GM18517 (cell line): Measurements from ENCODE around the gene SORL1-AS1.
A peak's percentile ranks its signal among the peaks of the same experiment; 100 is the strongest.

Experiments used
- ATAC-seq: cut with Tn5 transposase; IDR thresholded peaks from one replicate; pipeline ENCODE4 v1.9.1; 2021; ENCODE audit warnings: mild to moderate bottlenecking, moderate library complexity; ENCODE audit not compliant: unreplicated experiment

The SORL1-AS1 gene

GRCh38 chr11:121476379-121477032, 23.7 kb upstream of the SORL1-AS1 start:
- ATAC-seq, result no peak

DNA sequence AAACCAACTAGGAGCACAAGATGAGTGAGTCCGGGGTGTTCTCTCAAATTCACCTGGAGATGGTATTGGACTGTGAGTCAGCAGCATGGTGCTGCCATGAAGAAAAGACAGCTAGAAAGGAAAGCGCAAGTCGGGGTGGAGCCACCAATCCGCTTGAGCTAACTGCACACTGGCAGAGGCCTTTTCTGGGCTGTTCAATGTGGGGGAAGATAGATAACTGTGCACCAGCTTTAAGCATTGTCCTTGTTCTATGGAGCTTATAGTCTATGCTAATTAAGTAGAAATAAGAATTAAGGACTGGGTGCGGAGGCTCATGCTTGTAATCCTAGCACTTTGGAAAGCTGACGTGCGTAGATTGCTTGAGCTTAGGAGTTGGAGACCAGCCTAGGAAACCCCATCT, 21.9 kb upstream of the SORL1-AS1 start:
- ATAC-seq, result no peak

GRCh38 chr11:121473064-121473777, 20.5 kb upstream of the SORL1-AS1 start:
- ATAC-seq, result no peak

DNA sequence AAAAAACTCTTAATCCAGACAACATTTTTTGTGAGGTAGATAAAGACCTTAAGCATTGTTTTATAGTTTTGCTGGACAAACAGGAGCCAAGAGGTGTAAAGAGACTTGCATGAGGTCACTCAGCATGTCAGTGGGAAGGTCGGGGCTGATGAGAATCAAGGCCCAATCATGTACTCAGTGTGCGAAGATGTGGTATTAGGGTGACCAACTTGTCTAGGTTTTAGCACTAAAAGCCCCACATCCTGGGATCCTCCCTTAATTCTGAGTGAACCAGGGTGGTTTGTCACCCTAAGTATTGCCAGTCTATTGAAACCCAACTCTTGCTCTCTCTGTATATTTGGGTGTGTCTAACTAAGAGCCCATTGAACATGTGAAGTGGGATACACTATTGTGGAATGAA, 19.5 kb upstream of the SORL1-AS1 start:
- no peak for ATAC-seq

DNA sequence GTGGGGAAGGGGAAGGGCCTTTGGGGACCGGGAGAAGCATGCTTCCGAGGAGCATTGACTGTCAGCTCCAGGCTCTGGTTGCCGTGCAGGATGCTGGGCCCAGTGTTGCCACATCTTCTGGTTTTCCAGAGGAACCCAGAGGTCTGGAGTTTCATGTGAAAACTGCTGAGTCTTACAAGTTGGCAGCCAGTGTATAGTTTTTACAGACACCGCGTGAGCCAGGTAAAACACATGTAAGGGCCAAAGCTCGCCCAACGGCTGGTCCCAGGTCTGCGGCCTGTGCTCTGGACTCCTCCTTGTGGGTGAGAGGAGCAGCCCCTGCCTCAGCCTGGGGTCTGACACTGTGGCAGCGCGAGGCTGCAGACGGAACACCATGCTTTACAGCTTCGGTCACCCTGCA, 18.4 kb upstream of the SORL1-AS1 start:
- ATAC-seq, result no peak

DNA sequence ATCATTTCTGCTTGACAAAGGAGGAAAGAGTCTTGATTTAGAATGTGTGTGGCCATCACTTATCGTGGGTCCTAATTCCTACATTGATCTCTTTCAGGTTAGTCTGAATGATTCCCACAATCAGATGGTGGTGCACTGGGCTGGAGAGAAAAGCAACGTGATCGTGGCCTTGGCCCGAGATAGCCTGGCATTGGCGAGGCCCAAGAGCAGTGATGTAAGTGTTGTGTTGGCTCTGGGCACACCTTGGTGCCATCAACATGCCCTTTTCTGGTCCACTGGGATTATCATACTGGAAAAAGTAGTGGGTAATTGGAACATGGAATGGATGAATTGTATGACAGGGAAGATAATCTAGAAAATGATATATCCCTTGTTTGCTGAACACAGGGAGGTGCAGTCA, 17.1 kb upstream of the SORL1-AS1 start:
- ATAC-seq, result no peak

- peak; percentile 58 for ATAC-seq
Measured at GRCh38 chr11:121467965-121468364, 15.2 kb upstream of the SORL1-AS1 start.

DNA sequence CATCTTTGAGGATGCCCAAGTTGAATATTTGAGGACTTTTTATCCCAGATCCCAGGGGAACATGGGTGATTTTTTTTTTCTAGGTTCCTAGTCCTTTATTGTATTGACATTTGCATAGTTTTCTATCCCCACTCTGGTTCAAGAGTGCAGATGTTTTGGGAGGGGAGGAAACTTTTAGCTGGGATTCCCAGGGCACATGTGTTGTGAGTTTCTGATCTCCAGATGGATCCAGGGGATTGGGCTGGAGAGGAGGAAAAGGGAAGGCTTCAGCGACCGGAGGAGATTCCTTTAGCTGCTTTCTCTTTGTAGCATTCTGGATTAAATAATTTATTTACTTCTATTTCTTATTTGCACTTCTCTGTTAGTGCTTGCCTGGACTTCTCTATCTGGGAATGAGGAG, 14.7 kb upstream of the SORL1-AS1 start:
- no peak for ATAC-seq

GRCh38 chr11:121466063-121466794, 13.5 kb upstream of the SORL1-AS1 start:
- ATAC-seq, result no peak

GRCh38 chr11:121465709-121466062, 12.9 kb upstream of the SORL1-AS1 start:
- ATAC-seq, result no peak

- peak; percentile 39 for ATAC-seq
Measured at GRCh38 chr11:121464352-121464946, 11.7 kb upstream of the SORL1-AS1 start.

- ATAC-seq, result no peak
Measured at GRCh38 chr11:121463689-121464335, 11.0 kb upstream of the SORL1-AS1 start.

DNA sequence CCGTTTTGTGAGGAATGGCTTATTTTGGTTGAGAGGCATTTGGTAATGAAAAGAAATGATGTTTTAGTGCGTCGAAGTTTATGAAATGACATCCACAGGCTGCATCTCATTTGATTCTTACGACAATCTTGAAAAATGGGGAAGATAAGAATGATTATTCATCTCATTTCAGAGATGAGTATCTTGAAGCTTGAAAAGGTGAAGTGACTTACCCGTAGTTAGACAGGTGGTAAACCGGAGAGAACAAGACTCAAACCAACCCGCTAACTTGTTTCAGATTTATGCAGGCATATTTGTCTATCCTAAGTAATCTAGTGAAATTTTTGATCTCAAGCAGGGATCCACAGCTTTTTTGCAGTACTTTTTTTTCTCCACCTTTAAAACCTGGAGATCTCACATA, 9.1 kb upstream of the SORL1-AS1 start:
- ATAC-seq, result no peak

DNA sequence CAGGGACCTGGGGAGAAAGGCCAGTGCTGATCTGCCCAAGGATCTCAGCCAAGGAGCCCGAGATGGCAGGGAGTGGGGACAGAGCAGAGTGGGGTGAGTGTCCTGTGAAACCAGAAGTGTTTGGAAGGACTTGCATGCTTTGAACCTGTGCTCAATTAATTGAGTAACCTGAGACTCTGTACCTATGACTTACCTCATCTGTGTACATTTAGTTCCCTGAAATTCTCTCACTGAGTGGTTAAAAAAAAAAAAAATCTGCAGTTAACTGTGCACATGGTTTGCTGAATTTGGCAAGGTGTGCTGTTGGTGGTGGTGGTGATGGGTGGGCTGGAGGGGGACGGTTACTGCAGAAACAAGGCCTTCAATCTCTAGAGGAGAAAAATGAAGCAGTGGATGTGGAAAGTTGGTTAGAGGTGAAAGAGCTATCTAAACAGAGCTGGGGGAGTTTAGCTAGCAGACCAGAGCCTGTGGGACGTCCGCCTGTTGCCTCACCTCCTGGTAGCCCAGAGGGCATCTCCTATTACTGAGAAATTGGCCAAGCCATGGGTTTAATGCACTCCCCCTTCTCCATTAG, 8.3 kb upstream of the SORL1-AS1 start:
- ATAC-seq, result no peak

- ATAC-seq, result no peak
Measured at GRCh38 chr11:121459413-121460017, 6.7 kb upstream of the SORL1-AS1 start.

DNA sequence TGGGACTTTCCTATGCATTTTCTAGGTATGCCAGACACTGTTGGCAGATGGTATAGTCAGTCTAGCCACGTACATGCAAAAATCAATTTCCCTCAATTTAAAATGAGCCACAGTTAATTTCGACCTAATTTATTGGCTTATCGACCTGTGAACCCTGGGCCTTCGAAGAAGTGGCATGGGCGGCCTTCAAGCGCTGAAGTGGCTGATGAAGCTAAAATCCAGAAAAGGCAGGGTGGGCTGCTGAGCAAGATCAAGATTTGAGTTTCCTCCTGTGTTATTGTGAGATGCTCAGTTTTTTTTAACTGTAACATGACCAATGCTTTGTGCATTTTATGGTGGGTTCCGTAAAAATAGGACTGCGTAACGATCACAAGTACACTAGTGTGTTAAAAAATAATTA, 5.8 kb upstream of the SORL1-AS1 start:
- ATAC-seq, result no peak

- no peak for ATAC-seq
Measured at GRCh38 chr11:121456816-121457431, 4.2 kb upstream of the SORL1-AS1 start.

GRCh38 chr11:121456151-121456550, 3.4 kb upstream of the SORL1-AS1 start:
- ATAC-seq, result no peak

GRCh38 chr11:121455115-121455514, 2.3 kb upstream of the SORL1-AS1 start:
- no peak for ATAC-seq
